H9 (cell line): ENCODE measurements around the gene ORMDL2. TPM values are rescaled to one million over a fixed set of nuclear protein-coding genes. Genes with fewer than 3 reads are reported as not detected.

ENCODE experiments used
- DNase-seq: peaks from one replicate; pipeline ENCODE4 v3.0.0-alpha.2; 2017
- H2AFZ ChIP-seq: one replicate; pipeline ENCODE4 v1.6.1; 2013; ENCODE audit warnings: mild to moderate bottlenecking, low read length, control low read depth, moderate library complexity
- H2AK5ac ChIP-seq: 2 replicates; pipeline ENCODE4 v1.6.1; 2013; ENCODE audit warnings: low read length, control low read depth, mixed read lengths; ENCODE audit not compliant: insufficient read length
- H2BK120ac ChIP-seq: one replicate; pipeline ENCODE4 v1.6.1; 2013; ENCODE audit warnings: low read depth, mild to moderate bottlenecking, low read length, control low read depth, inconsistent platforms; ENCODE audit not compliant: poor library complexity, severe bottlenecking
- H2BK12ac ChIP-seq: 2 replicates; pipeline ENCODE4 v1.6.1; 2013; ENCODE audit warnings: low read length, control low read depth, mixed read lengths, low read depth; ENCODE audit not compliant: insufficient read length
- H2BK15ac ChIP-seq: 2 replicates; pipeline ENCODE4 v1.6.1; 2013; ENCODE audit warnings: low read depth, low read length, control low read depth
- H2BK20ac ChIP-seq: one replicate; pipeline ENCODE4 v1.6.1; 2013; ENCODE audit warnings: low read depth, mild to moderate bottlenecking, low read length, control low read depth, inconsistent platforms; ENCODE audit not compliant: poor library complexity, severe bottlenecking
- H2BK5ac ChIP-seq: 2 replicates; pipeline ENCODE4 v1.6.1; 2013; ENCODE audit warnings: low read length, control low read depth, mixed read lengths; ENCODE audit not compliant: insufficient read length
- H3K14ac ChIP-seq: 2 replicates; pipeline ENCODE4 v1.6.1; 2013; ENCODE audit warnings: low read length, control low read depth; ENCODE audit not compliant: insufficient read depth
- H3K18ac ChIP-seq: 2 replicates; pipeline ENCODE4 v1.6.1; 2013; ENCODE audit warnings: low read depth, mild to moderate bottlenecking, mixed read lengths, low read length, control low read depth; ENCODE audit not compliant: insufficient read length
- H3K23ac ChIP-seq: 2 replicates; pipeline ENCODE4 v1.6.1; 2013; ENCODE audit warnings: low read length, control low read depth, mixed read lengths, low read depth; ENCODE audit not compliant: insufficient read length
- H3K23me2 ChIP-seq: 2 replicates; pipeline ENCODE4 v1.6.1; 2013; ENCODE audit warnings: low read depth, mild to moderate bottlenecking, mixed read lengths, low read length, control low read depth; ENCODE audit not compliant: insufficient read length, poor library complexity, severe bottlenecking
- H3K27ac ChIP-seq: 2 replicates; pipeline ENCODE4 v1.5.1; 2013; ENCODE audit warnings: low read length, control low read depth, mixed read lengths, low read depth; ENCODE audit not compliant: insufficient read length
- H3K27me3 ChIP-seq: 2 replicates; pipeline ENCODE4 v1.6.1; 2013; ENCODE audit warnings: low read length, control low read depth, inconsistent platforms; ENCODE audit not compliant: insufficient read depth
- H3K4ac ChIP-seq: 2 replicates; pipeline ENCODE4 v1.6.1; 2013; ENCODE audit warnings: low read depth, mild to moderate bottlenecking, control low read depth, inconsistent platforms, low read length, moderate library complexity
- H3K4me1 ChIP-seq: 2 replicates; pipeline ENCODE4 v1.6.1; 2013; ENCODE audit warnings: low read length, control low read depth, inconsistent platforms; ENCODE audit not compliant: insufficient read depth
- H3K4me2 ChIP-seq: 2 replicates; pipeline ENCODE4 v1.6.1; 2013; ENCODE audit warnings: low read length, control low read depth, mixed read lengths; ENCODE audit not compliant: insufficient read length, insufficient read depth
- H3K56ac ChIP-seq: 2 replicates; pipeline ENCODE4 v1.6.1; 2013; ENCODE audit warnings: low read depth, mild to moderate bottlenecking, mixed read lengths, low read length, control low read depth; ENCODE audit not compliant: insufficient read length
- H3K79me1 ChIP-seq: 2 replicates; pipeline ENCODE4 v1.6.1; 2013; ENCODE audit warnings: low read depth, mild to moderate bottlenecking, moderate library complexity, low read length, control low read depth, inconsistent platforms; ENCODE audit not compliant: insufficient read depth, poor library complexity, severe bottlenecking
- H3K79me2 ChIP-seq: 2 replicates; pipeline ENCODE4 v1.6.1; 2013; ENCODE audit warnings: low read length, control low read depth, inconsistent platforms; ENCODE audit not compliant: insufficient read depth
- H3K9ac ChIP-seq: 2 replicates; pipeline ENCODE4 v1.6.1; 2013; ENCODE audit warnings: low read length, control low read depth, mixed read lengths; ENCODE audit not compliant: insufficient read length; ENCODE audit errors: extremely low read depth
- H3K9me3 ChIP-seq: one replicate; pipeline ENCODE4 v1.6.1; 2013; ENCODE audit warnings: low read depth, low read length, inconsistent platforms; ENCODE audit not compliant: control insufficient read depth
- H3T11ph ChIP-seq: one replicate; pipeline ENCODE4 v1.6.1; 2013; ENCODE audit warnings: mild to moderate bottlenecking, low read length, control low read depth, inconsistent platforms
- H4K20me1 ChIP-seq: one replicate; pipeline ENCODE4 v1.6.1; 2013; ENCODE audit not compliant: control insufficient read depth, insufficient read length, insufficient read depth
- H4K5ac ChIP-seq: 2 replicates; pipeline ENCODE4 v1.6.1; 2013; ENCODE audit warnings: low read depth, mild to moderate bottlenecking, mixed read lengths, low read length, control low read depth; ENCODE audit not compliant: insufficient read length
- H4K8ac ChIP-seq: replicated peaks from 2 replicates; pipeline ENCODE4 v1.6.1; 2013; ENCODE audit warnings: low read length, control low read depth, mixed read lengths, low read depth; ENCODE audit not compliant: insufficient read length
- H4K91ac ChIP-seq: 2 replicates; pipeline ENCODE4 v1.6.1; 2013; ENCODE audit warnings: low read depth, mild to moderate bottlenecking, moderate library complexity, mixed read lengths, low read length, control low read depth; ENCODE audit not compliant: insufficient read length
- H3K27ac Mint-ChIP-seq, 3 experiments: 2 replicates in 2 of 3; 3 replicates in 1 of 3; pipeline ENCODE4 v1.8.0; 2020 to 2021; ENCODE audit warnings: mixed read lengths in 3 of 3, mild to moderate bottlenecking in 1 of 3, moderate library complexity in 1 of 3
- H3K27me3 Mint-ChIP-seq: 2 replicates; pipeline ENCODE4 v1.8.0; 2021; ENCODE audit warnings: low read depth, mild to moderate bottlenecking, moderate library complexity, mixed read lengths
- H3K36me3 Mint-ChIP-seq, 3 experiments: 2 replicates in 2 of 3; 3 replicates in 1 of 3; pipeline ENCODE4 v1.8.0; 2020 to 2021; ENCODE audit warnings: low read depth in 3 of 3, mixed read lengths in 3 of 3; ENCODE audit not compliant: insufficient read depth in 1 of 3
- H3K4me1 Mint-ChIP-seq, 2 experiments: 2 replicates each; pipeline ENCODE4 v1.8.0; 2020; ENCODE audit warnings: mixed read lengths in 2 of 2
- H3K4me3 Mint-ChIP-seq, 2 experiments: 2 replicates in 1 of 2; 3 replicates in 1 of 2; pipeline ENCODE4 v1.8.0; 2020 to 2021; ENCODE audit warnings: mild to moderate bottlenecking in 2 of 2, mixed read lengths in 2 of 2, moderate library complexity in 1 of 2
- H3K9me3 Mint-ChIP-seq, 2 experiments: 2 replicates in 1 of 2; 3 replicates in 1 of 2; pipeline ENCODE4 v1.8.0; 2020; ENCODE audit warnings: mild to moderate bottlenecking in 2 of 2, mixed read lengths in 2 of 2, moderate library complexity in 1 of 2
- total RNA-seq: library from RNA; stranded (reverse); gene quantifications from 2 replicates; pipeline ENCODE4 v1.2.1, GENCODE V29; 2021
- TF ChIP-seq, protein P1 (sequence below): fragments of 200-600 bp; sonication (generic); conservative IDR thresholded peaks from 3 replicates; pipeline ENCODE4 v1.8.0; 2021; ENCODE audit warnings: antibody characterized with exemption, mild to moderate bottlenecking

ORMDL2 gene
- total RNA-seq, 1 experiment from 2014 or later, result 51.3 TPM

DNA sequence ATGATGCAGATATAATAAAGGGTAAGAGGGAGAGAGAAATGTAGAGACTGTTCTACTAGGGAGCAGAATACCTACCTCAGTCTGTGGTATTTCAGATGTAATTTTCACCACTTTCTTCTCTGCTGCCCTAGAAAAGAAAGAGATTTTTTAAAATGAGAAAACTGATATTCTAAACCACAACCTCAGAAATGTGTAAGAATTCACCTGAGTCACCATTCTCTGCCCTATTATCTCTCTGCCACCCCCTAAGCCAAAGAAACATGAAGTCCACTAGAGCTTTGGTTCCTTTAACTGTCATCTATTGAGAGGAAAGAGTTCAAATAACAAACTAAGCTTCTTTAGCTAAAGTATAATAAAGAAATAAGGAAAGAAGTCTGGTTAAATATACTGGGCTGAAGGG, 21.9 kb upstream of the ORMDL2 start:
- Mint-ChIP-seq H3K4me1 (peaks cover 6 to 7% of the 10 kb centered on the region in 2 experiments; a peak in 3 of 4 replicates), H3K9me3 (no peaks in the 10 kb centered on the region), H3K36me3 (peaks cover 38 to 87% (median 78%) of the 10 kb centered on the region in 3 experiments), H3K27me3 (no peaks in the 10 kb centered on the region), H3K4me3 (no peak overlapping the region), H3K27ac (peak overlapping the region in 2 of 3 experiments; percentile 34 to 35; a peak in 1 of 7 replicates)
- TF ChIP-seq, protein P1, sequence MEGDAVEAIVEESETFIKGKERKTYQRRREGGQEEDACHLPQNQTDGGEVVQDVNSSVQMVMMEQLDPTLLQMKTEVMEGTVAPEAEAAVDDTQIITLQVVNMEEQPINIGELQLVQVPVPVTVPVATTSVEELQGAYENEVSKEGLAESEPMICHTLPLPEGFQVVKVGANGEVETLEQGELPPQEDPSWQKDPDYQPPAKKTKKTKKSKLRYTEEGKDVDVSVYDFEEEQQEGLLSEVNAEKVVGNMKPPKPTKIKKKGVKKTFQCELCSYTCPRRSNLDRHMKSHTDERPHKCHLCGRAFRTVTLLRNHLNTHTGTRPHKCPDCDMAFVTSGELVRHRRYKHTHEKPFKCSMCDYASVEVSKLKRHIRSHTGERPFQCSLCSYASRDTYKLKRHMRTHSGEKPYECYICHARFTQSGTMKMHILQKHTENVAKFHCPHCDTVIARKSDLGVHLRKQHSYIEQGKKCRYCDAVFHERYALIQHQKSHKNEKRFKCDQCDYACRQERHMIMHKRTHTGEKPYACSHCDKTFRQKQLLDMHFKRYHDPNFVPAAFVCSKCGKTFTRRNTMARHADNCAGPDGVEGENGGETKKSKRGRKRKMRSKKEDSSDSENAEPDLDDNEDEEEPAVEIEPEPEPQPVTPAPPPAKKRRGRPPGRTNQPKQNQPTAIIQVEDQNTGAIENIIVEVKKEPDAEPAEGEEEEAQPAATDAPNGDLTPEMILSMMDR, result no peak
- Histone ChIP-seq H2BK12ac (no peak overlapping the region), H2BK5ac (no peak overlapping the region), H3K23ac (no peak overlapping the region), H3K27me3 (no peaks in the 10 kb centered on the region), H3K18ac (no peak overlapping the region), H2BK20ac (no peak overlapping the region), H2AK5ac (no peak overlapping the region), H4K91ac (no peak overlapping the region), H3K79me2 (no peaks in the 10 kb centered on the region), H3K79me1 (no peaks in the 10 kb centered on the region), H2BK120ac (no peak overlapping the region), H3K4me1 (no peaks in the 10 kb centered on the region), H3K9ac (no peak overlapping the region), H3K56ac (no peak overlapping the region), H2BK15ac (no peak overlapping the region), H3K9me3 (no peaks in the 10 kb centered on the region), H4K5ac (no peak overlapping the region), H3T11ph (no peak overlapping the region), H3K27ac (no peak overlapping the region), H3K23me2 (no peaks in the 10 kb centered on the region), H4K20me1 (no peaks in the 10 kb centered on the region), H4K8ac (no peak overlapping the region), H3K4me2 (no peak overlapping the region), H3K14ac (no peak overlapping the region), H2AFZ (no peak overlapping the region), H3K4ac (no peak overlapping the region)
- DNase-seq, result no peak
